HG02610 (cell line): Measurements from ENCODE around the gene CARD9.
A peak's percentile ranks its signal among the peaks of the same experiment; 100 is the strongest.
"Not testable (repeated sequence)": the region's sequence is repeated elsewhere in the genome, so short reads cannot be mapped to it uniquely, and the experiment has no call there.

Experiments
- ATAC-seq: cut with Tn5 transposase; IDR thresholded peaks from one replicate; pipeline ENCODE4 v1.9.1; 2021; ENCODE audit warnings: mild to moderate bottlenecking, moderate library complexity; ENCODE audit not compliant: unreplicated experiment

Gene CARD9

DNA sequence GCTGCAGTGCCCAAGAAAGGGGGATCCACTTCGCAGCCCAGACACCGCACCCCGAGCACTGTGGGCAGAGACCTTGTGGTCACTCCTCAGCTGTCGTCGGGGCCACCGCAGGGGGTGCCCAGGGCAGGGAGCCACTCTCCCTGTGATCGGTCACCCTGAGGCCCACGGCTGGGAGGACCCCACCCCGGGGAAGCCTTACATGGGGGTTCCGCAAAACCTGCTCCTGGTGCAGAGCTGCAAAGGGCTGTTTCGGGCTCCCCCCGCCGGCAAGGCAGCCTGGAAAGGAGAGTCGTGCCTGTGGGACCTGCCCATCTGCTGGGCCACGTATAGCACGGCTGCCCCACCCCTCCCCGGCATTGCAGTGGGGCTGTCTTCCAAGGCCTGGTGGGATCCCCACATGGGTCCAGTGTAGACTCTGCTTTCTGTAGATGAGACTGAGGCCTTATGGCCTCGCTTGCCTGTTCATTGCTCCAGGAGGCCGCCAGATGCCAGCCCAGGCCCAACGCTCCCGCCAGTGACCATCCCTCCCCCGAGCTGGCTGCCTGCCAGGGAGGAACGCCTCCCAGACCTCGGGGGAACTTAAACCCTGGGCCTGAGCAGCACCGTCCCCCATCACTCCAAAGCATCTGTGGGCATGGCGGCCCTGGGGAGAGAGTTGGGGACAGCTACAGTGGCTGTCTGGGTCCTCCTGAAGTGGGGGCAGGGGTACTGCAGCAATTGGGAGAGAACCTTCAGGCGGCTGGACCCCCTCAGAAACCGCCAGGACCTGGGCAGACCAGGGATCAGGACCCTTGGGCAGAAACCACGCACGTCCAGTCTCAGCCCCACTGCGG, 8.3 kb downstream of the CARD9 start:
- ATAC-seq, result no peak

DNA sequence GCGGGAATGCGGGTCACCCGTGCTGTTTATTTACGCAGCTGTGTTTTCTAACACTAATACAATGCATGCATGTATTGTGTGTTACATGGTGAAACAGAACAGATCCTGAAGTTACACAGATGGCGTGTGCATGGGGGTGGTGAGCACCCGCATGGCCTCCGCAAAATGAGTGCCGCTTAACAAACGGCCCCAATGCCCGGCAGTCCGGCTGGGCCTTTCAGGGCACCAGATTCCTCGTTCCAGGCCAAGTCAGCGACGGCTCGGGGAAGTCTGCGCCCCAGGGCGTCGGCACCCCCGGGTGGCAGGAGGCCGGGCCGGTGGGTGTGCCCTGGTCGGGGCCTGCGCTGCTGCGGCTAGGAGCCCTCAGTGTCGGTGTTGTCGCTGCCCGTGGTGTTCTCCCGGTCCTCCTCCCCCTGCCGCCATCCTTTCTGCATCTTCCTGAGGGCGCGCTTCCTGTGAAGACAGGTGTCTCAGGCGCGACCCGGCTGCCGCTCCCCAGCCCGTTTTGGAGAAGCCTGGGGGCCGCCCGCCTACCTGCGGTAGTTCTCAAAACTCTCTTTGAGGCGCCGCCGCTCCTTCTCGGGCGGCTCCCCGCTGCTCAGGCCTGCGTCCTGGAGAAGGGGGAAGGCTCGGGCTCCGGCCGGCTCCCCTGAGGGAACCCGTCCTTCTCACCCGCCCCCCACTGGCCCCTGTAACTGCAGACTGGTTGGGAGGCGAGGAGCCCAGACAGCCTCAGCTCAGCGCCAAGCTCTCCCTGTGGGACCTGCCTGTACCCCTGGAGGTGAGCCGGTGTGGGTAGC, 9.3 kb downstream of the CARD9 start:
- ATAC-seq, result no peak

GRCh38 chr9:136363106-136363948, 10.1 kb downstream of the CARD9 start, which contains the start of gene DNLZ:
Gene DNLZ, minus strand, starts transcription at chr9:136363744. Its CDS starts 30 bp downstream, at chr9:136363714.
- peak; percentile 85 for ATAC-seq

DNA sequence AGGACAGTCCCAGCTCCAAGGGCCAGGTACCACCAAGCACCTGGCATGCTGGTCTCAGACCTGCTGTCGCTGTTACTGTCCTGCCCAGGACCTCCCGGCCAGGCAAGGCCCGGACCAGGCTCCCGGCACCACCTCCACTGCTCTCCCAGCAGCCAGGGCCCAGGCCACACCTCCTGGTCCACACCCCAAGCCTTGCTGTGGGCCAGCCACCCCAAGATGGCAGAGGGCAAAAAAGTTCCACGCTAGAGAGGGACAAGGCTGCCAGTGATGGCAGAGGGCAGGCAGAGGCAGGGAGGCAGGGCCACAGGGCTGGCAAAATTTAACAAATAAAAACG, 11.1 kb downstream of the CARD9 start:
- ATAC-seq, result no peak

DNA sequence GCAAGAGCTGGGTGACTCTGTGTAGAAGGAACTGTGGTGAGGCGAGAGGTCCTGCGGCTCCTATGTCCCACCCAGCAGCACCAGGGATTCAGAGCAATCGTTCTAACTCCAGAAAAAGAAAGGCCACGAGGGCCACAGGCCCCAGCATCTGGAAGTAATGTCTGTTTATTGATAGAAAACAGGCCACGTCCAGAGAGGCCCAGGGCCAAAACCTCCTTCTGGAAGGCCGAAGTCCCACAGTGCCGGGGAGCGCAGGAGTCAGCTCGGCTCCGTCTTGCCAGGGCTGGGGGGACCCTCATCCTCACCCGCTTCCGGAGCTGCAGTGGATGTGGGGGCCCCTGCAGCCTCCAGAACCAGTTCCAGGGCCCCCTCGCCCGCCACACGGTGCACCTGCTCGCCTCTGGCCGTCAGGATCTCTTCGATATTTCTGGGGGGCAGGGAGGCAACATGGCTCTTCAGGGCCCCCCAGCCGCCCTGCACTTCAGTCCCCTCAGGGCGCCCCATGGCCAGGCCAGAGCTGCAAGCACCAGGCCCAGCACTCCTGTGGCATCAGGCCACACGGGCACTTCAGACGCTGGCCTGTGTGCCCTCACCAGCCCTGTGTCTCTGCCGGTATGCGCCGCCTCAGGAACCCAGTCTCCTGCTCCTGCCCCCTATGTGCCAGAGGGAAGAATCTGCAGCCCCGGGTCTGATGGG, 11.6 kb downstream of the CARD9 start:
- ATAC-seq, result no peak

DNA sequence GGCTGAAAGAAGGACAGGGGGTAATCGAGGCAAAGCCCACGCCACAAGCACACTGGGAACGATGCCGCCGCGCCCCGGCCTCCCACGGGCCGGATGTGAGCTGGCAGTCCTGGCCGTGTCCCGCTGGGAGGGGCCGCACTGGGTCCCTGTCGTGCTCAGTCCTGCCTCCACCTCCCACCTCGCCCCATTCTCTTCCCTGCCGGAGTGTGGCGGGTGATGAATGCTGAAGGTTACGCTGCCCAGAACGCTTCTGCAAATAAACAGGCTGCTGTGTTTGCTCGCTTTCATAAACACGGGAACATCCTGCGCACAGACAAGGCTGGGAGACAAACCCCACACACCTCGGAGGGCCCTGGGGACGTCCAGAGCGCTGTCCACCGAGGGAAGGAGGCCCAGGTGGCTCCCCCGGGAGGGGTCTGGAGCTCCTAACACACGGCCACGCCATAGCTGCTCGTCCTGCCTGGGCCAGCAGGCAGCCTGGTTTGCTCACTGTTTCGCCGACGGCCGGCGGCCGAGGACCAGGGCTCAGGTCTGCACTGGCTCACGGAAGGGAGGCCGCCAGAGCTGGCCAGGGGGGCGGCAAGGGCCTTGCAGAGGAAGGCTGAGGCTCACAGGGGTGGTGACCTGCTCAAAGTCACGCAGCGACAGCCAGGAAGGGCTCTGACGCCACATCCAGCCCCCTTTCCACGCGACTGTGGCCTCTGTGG, 12.3 kb downstream of the CARD9 start:
- ATAC-seq, result no peak

DNA sequence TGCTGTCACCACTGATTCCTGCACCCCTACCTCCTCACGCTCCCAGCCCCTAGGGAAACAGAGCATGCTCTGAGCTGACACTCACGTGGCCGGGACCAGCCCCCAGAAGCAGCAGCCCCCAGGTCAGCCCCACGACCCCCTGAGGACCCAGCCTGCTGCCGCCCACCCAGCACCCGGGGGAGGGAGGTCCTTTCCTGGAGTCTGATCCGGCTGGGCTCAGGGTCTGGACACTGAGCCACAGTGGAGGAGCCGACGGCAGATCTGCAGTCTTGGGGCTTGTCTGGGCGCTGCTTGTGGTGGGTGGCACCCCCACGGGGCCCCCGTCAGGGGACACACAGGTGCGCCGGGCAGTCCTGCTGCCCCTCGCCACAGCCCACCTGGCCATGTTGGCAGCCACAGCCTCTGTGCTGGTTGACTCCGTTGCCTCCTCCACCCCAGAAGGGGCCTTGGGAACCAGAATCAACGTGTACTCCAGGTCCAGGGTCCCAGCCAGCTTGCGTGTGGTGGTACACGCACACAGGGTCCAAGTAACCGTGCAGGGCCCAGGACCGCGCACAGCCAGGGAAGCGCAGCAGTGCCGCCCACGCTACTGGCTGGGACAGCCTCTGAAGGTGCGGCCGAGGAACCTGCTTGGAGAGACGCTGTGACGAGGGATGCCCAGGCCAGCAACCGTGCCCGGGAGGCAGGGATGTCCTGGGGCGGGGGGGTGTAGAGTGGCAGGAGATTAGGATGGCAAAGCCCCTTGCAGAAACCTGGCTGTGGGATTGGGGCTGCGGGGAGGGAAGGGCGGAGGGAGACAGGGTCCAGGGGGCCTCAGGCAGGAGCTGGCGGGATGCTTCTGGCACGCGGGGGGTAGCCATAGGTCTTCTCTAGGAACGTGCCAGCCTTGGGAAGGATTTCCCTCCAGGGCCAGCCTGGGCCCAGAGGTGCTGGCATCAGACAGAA, 13.4 kb downstream of the CARD9 start:
- no peak for ATAC-seq

- ATAC-seq, result no peak
These were observed 14.6 kb downstream of the CARD9 start for GRCh38 chr9:136358888-136359287.

GRCh38 chr9:136358016-136358415, 15.5 kb downstream of the CARD9 start:
- no peak for ATAC-seq

- ATAC-seq, result no peak
These were observed 16.2 kb downstream of the CARD9 start for GRCh38 chr9:136357202-136357725.

GRCh38 chr9:136355616-136356557, 17.6 kb downstream of the CARD9 start:
- ATAC-seq, result no peak

- ATAC-seq, result no peak
These were observed 18.8 kb downstream of the CARD9 start for GRCh38 chr9:136354592-136355085.

DNA sequence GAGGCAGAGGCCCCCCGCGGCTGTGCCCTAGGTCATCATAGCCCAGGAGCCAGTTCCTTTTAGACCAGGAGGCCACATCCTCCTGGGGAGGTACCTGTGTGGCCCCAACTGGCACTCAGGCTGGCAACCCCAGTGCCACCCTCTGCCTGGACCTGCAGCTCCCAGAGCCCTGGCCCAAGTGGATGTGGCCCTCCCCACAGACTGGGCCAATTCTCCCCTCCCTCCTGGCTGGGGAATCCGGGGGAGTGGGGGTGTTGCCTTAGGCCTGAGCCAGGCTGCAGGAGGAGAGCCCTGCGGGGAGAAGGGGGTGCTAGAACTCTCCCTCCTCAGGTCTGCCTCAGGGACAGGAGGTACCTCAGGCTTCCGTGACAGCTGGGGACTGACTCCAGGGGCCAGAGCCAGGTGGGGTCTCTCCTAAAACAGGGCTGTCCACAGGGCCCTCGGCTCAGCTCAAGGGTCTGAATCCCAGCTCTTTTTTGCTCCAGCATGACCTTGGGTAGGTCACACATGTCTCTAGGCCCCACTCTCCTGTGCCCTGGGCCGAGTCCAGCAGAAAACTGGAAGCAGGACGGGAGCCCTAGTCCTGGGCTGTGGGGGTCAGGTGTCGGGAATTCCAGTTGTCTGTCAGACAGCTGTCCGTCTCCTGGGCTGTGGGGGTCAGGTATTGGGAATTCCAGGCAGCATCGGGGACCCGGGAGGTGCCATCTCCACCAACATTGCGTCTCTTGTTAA, 19.5 kb downstream of the CARD9 start:
- ATAC-seq, result no peak

- ATAC-seq, result no peak
These were observed 20.4 kb downstream of the CARD9 start for GRCh38 chr9:136353088-136353487.

DNA sequence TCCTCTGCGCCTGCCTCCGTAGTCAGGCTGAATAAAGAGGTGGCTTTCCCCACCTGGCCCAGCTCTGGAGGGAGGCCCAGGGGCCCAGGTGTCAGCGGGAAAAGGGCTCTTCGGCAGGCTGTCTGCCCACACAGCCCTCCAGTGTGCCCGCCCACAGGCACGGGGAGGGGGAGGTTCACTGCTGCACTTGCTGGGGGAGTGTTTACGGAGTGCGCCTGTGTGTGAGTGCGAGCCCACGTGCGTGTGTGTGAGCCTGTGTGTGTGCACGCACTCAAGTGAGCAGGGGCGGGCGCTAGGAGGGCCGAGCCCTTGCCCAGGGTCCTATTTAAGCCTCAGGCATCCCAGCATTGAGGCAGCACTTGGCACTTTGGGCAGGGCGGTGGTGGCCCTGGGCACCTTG, 20.8 kb downstream of the CARD9 start:
- ATAC-seq, result no peak

GRCh38 chr9:136351868-136352267, 21.6 kb downstream of the CARD9 start:
- not testable (repeated sequence) for ATAC-seq
